RWPE2 (cell line): ENCODE results near the gene ERF.

Experiments used
- ATAC-seq: fragments of 200-7000 bp; cut with Tn5 transposase; 3 replicates; pipeline ENCODE4 v1.9.1; 2021; ENCODE audit warnings: low read depth
- DNase-seq: peaks from one replicate; pipeline ENCODE4 v3.0.0-alpha.2; 2020; ENCODE audit warnings: low spot score
- H3K27ac ChIP-seq: fragments of 450-650 bp; 2 replicates; pipeline ENCODE4 v1.5.1; 2017; ENCODE audit warnings: mild to moderate bottlenecking; ENCODE audit not compliant: poor library complexity, severe bottlenecking
- H3K27me3 ChIP-seq: fragments of 250-450 bp; sonication (Bioruptor Pico); 2 replicates; pipeline ENCODE4 v1.5.1; 2021; ENCODE audit warnings: mild to moderate bottlenecking, moderate library complexity; ENCODE audit not compliant: insufficient read depth, poor library complexity, severe bottlenecking
- H3K36me3 ChIP-seq: fragments of 250-450 bp; sonication (Bioruptor Pico); 2 replicates; pipeline ENCODE4 v1.5.1; 2020; ENCODE audit warnings: low read depth, mild to moderate bottlenecking, moderate library complexity
- H3K4me1 ChIP-seq: fragments of 250-450 bp; sonication (Bioruptor Pico); 2 replicates; pipeline ENCODE4 v1.5.1; 2021; ENCODE audit warnings: mild to moderate bottlenecking, moderate library complexity; ENCODE audit not compliant: insufficient read depth, poor library complexity, severe bottlenecking
- H3K4me3 ChIP-seq: fragments of 250-450 bp; sonication (Bioruptor Pico); 2 replicates; pipeline ENCODE4 v1.5.1; 2021; ENCODE audit warnings: mild to moderate bottlenecking, moderate library complexity; ENCODE audit not compliant: severe bottlenecking
- H3K9me3 ChIP-seq: fragments of 250-450 bp; sonication (Bioruptor Pico); 2 replicates; pipeline ENCODE4 v1.5.1; 2021; ENCODE audit warnings: mild to moderate bottlenecking, moderate library complexity; ENCODE audit not compliant: severe bottlenecking
- TF ChIP-seq, protein P1 (sequence below): fragments of 450-650 bp; IDR thresholded peaks from one replicate; pipeline ENCODE4 v1.5.1; 2017; ENCODE audit warnings: mild to moderate bottlenecking, moderate library complexity; ENCODE audit not compliant: poor library complexity, severe bottlenecking

Gene ERF

GRCh38 chr19:42219812-42220750, 34.8 kb downstream of the ERF start, which contains the start of gene ZNF526:
Gene ZNF526 (plus strand): TSS chr19:42220312. CDS start chr19:42224404, 4,092 bp downstream.
- H3K4me1 ChIP-seq: peaks cover 6% of the 10 kb centered on the region
- H3K4me3 ChIP-seq: peak within 1 kb of the TSS; percentile 63
- H3K9me3 ChIP-seq: no peaks in the 10 kb centered on the region
- TF ChIP-seq, protein P1, sequence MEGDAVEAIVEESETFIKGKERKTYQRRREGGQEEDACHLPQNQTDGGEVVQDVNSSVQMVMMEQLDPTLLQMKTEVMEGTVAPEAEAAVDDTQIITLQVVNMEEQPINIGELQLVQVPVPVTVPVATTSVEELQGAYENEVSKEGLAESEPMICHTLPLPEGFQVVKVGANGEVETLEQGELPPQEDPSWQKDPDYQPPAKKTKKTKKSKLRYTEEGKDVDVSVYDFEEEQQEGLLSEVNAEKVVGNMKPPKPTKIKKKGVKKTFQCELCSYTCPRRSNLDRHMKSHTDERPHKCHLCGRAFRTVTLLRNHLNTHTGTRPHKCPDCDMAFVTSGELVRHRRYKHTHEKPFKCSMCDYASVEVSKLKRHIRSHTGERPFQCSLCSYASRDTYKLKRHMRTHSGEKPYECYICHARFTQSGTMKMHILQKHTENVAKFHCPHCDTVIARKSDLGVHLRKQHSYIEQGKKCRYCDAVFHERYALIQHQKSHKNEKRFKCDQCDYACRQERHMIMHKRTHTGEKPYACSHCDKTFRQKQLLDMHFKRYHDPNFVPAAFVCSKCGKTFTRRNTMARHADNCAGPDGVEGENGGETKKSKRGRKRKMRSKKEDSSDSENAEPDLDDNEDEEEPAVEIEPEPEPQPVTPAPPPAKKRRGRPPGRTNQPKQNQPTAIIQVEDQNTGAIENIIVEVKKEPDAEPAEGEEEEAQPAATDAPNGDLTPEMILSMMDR: no peak
- H3K27me3 ChIP-seq: no peaks in the 10 kb centered on the region
- H3K36me3 ChIP-seq: peaks cover 34% of the 10 kb centered on the region
- ATAC-seq: peak; percentile 87
- peak; percentile 97 for DNase-seq
- peak within 1 kb of the TSS; percentile 67 for H3K27ac ChIP-seq

GRCh38 chr19:42217520-42218437, 37.1 kb downstream of the ERF start, which contains the start of gene DEDD2:
Gene DEDD2 (minus strand): TSS chr19:42217677. CDS start chr19:42217007, 670 bp downstream.
- peaks cover 6% of the 10 kb centered on the region for H3K4me1 ChIP-seq
- H3K4me3 ChIP-seq: peak within 1 kb of the TSS; percentile 68
- H3K27me3 ChIP-seq: no peaks in the 10 kb centered on the region
- TF ChIP-seq, protein P1: no peak
- H3K9me3 ChIP-seq: no peaks in the 10 kb centered on the region
- DNase-seq (peak; percentile 94), ATAC-seq (peak; percentile 60)
- peaks cover 42% of the 10 kb centered on the region for H3K36me3 ChIP-seq
- peak within 1 kb of the TSS; percentile 67 for H3K27ac ChIP-seq

DNA sequence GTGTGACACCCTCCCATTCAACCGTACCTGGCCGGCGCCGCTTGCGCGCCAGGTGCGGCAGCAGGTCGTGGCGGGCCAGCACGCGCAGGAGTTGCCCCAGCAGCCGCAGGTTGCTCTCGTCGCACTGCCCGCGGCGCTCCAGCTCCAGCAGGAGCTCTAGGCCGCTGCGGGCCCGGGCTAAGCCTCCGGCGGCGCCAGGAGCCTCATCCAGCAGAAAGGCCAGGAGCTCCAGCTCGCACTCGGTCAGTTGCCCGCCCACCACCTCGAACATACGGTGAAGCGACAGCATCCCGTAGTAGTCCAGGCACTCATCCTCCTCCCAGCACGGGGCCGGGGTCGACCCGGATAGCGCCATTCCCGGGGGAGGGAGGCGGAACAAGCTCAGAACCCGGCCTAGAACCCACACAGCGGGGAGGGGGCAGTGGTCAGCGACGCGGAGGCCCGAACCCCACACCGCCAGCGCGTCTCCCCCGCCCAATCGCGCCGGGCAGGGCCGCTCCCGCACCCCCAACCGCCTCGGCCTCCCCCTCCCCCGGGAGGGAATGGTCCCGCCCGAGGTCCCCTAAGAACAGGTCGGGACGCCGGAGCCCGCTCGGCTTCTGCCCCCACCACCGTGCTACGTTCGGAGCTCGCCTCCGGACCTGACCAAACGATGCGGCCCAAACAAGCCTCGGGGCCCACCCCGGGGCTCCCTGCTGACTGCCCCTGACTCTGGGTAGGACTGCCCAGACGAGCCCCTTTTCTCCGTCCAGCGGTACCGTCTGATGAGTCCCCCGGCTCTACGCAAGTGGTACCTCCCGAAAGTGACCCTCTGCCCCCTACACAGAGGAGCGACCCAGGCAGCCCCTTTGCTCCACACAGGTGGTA, 38.0 kb downstream of the ERF start:
- no peaks in the 10 kb centered on the region for H3K27me3 ChIP-seq
- H3K9me3 ChIP-seq: no peaks in the 10 kb centered on the region
- peak overlapping the region; percentile 67 for H3K27ac ChIP-seq
- peak overlapping the region; percentile 68 for H3K4me3 ChIP-seq
- H3K4me1 ChIP-seq: peaks cover 6% of the 10 kb centered on the region
- peak; percentile 22 for ATAC-seq
- H3K36me3 ChIP-seq: peaks cover 39% of the 10 kb centered on the region
- no peak for DNase-seq
- TF ChIP-seq, protein P1: no peak

- TF ChIP-seq, protein P1: no peak
- H3K9me3 ChIP-seq: no peaks in the 10 kb centered on the region
- peaks cover 6% of the 10 kb centered on the region for H3K4me1 ChIP-seq
- ATAC-seq (no peak), DNase-seq (no peak)
- H3K36me3 ChIP-seq: peaks cover 52% of the 10 kb centered on the region
- no peaks in the 10 kb centered on the region for H3K27me3 ChIP-seq
- no peak overlapping the region for H3K27ac ChIP-seq
- no peak overlapping the region for H3K4me3 ChIP-seq
Measured at GRCh38 chr19:42214810-42215485, 40.0 kb downstream of the ERF start.
